ENCODE data around the gene ERCC6L2.

ERCC6L2 gene

DNA sequence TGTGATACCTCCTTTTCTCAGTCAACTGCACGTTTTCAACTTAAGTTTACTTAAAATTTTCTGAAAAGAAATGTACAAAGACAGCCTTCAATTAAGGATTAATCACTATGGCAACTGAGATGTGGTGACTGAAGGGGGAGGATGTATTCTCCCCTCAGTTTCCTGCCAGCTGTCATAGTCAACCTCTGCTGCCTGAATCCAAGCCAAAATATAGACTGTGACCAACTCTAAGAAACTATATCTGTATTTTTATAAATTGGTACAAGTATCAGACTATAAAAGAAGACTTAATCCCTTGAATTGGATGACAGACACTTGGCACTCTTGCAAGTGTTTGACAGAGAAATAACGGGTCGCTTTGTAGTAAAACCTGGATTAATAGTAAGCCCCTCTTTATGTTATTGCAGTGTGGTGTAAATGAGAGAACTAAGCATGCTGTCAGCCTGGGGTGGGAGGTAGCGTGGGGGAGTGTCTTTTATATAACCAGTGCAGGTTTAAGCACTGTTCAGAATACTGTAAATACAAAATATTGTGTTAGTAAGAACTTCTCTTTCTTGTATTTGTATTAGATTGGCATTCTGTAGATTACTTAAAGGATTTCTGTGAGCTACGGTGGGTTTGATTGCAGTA, 106.4 kb downstream of the ERCC6L2 start:
- DNase-seq: peak; percentile 12

DNA sequence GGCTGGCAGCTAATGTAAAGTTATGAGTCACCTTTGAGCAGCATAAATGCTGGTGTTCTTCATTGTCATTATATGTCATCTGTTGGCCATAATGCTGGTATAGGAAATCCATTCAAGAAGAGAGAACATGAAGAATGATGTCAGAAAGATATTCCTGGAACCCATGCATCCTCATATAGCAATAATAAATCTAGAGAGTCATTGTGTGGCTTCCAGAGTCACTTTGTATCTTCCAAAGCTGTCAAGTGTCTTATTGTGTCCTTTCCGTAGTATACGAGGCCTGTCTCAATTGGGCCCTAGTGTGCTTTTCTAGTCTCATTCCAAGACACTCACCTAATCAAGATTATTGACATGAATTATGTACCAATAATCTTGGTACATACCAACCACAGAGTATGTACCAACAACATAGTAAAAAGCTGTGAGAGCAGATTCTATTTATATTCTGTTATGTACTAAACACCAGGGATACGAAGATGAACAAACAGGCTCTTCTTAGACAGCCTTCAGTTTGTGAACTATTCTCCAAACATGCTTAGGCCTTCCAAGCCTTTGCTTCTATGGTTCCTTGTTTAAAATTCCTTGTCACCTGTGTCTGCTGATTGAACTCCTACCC, 110.1 kb downstream of the ERCC6L2 start:
- no peak for DNase-seq

DNA sequence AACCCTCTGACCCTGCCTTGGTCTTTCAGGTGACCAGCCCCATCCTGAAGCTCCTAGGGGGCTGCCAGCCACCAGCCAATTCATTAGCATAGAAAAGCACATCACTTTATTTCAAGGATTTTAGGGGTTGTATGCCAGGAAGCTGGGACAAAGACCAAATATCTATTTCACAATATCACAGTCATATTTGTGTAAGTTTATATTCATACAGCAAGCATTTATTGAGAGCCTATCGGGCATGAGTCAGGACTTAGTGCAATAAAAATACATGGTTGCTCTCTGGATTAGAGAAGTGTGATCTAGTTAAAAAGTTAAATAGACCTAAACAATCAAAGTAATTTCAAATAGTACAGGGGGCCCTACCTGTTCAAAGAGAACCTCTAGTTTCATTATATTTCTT, 113.8 kb downstream of the ERCC6L2 start:
- DNase-seq: peak; percentile 23

DNA sequence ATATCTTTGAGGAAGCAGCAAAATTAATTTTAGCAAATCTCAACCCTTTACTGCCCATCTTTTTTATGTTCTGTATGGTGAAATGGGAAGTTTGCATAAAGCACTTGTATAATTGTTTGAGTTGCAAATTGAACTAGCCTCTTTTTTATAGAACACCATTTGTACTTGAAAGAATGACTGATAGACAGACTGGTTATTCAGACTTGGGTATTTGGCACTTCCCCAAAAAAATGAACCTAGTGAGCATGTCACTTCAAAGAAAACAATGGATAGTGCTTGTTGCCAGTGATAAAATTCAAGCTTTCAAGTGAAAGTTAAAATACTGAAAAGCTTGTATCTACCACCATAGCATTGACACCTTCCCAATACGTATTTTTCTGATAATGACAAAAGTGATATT, 115.8 kb downstream of the ERCC6L2 start:
- DNase-seq: no peak

DNA sequence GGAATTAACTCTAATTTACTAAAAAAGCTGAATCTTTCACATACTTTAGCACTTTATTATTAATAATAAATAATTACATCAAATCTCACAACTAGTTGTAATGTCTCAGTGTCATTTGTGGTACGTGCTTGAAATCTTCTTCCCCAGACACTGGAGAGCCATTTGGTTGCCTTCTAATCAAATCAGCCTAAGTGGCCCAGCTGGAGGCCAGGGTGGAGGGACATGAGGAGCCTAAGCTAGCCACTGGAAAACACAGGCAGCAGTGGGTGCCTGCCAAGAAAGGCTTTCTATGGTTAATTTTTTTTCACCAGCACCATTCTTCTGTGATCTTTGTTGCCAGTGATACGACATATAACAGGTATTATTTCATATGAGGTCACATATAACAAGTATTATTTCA, 117.0 kb downstream of the ERCC6L2 start:
- DNase-seq: no peak

DNA sequence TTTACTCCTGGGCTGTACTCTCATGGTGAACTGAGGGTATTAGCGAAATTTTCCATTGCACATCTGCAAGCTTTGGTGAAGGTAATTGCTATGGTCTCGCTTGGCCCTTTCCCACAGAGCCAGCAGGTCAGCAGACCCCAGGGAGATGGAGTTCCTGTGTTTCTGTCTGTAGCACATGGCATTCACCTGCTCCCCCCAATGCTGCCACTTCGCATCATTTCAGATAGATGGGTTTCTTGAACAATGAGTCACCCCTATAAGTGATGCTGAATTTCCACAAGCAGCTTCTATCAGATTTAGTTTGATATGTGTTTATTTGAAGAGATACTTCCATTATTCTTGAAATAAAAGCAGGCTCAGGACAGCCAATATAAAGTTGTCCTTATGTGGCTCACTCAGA, 117.8 kb downstream of the ERCC6L2 start:
- DNase-seq: no peak

DNA sequence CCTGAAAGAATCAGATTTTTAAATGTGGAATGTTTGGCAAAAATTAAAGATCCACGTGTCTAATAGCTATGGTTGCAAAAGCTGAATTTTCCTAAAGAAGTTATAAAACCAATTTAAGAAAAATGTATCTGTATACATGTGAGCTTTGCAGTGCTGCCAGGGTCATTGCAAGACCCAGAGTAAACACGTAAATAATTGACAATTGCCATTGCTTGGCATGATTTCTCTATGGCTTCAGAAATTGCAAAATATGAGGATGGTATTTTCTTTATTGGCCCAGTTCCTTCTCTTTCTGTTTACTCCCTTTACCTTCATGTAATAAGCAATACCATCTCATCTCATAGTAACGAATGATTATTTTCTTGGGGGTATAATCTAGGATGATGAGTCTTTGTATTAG, 123.9 kb downstream of the ERCC6L2 start:
- DNase-seq: no peak

DNA sequence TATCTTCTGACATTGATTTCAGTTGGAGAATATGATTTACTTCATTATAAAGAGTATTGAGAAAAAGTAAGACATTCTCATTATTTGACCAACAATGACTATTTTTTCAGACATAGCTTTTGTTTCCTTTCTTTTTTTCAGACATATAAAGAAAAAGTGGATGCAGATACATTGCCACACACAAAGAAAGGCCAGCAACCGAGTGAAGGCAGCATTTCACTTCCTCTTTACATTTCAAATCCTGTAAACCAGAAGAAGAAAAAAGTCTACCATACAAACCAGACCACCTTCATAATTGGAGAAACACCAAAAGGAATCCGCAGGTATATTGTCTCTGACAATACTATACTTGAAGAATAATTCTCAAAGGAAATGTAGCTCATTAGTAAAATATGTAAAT, 128.9 kb downstream of the ERCC6L2 start:
- no peak for DNase-seq

DNA sequence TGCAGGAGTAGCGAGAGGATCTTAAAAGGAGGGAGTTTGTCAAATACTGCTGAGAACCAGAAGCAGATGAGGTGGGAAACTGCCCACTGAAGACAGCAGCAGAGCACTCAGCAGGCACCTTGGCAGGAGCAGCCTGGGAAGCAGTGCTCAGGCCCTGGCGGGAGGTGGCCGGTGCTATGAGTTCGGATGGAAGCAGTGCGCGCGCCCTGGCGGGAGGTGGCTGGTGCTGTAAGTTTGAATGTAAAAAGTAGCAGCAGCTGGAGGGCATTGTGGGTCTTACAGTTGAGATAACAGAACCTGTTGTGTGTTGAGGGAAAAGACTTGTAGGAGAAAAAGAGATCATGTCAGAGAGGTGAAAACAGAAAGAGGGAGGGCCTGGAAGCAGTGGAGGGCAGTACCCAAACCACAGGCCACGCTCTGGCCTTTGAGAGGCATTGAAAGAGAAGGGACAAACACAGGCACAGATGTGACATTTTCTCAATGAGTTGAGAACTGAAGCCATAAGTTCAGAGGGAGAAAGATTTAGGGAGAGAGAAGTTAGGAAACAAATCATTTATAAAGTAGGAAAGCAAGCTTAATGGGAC, 130.9 kb downstream of the ERCC6L2 start:
- DNase-seq: no peak

DNA sequence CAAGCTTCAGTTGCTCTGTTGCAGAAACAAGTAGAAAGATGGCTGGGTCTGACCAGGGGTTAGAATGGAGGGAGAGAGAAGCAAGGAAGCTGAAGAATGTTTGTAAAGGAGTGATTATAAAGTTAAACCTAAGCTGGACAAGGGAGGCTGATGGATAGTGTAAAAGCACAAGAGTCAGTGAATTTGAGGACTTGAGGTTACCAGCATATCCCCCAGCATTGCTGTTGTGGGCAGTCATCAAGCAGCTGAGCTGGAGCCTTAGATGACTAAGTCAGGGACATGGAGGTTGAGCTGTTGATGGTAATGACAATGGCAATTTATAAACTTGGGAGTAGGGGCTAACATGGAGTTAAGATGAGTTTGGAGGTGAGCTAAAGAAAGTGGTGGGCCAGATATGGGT, 131.5 kb downstream of the ERCC6L2 start:
- DNase-seq: peak; percentile 41

DNA sequence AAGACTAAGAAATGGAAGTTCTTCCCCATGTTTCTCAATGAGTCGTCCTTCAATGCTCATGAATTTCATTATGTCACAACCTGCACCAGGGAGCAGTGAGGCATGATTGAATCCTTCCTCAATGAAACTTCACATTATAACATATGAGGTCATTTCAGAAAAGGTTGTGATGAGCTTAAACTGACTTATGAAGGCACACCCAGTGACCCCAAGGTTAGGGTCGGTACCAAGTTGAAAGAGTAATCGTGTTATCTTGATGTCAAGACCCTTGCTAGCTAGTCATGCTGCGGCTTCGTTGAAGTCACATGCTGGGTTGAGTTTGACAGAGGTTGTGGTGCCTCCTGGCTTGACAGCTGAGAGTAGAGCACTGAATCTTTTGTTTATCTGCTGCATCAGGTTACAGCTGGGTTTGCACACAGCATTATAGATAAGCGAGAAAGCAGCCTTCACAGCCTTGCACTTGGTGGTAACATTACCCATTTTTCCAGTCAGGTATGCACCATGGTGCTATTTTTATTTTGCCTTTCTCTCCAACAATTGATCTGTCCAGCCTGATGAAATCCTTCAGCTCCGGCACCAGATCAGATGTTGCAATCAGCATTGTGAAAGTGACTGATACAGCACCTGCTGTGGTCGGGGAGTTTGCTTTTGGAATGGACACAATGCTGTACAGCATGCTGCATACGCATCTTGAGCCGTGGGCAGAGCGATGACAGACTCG, 133.2 kb downstream of the ERCC6L2 start:
- no peak for DNase-seq

DNA sequence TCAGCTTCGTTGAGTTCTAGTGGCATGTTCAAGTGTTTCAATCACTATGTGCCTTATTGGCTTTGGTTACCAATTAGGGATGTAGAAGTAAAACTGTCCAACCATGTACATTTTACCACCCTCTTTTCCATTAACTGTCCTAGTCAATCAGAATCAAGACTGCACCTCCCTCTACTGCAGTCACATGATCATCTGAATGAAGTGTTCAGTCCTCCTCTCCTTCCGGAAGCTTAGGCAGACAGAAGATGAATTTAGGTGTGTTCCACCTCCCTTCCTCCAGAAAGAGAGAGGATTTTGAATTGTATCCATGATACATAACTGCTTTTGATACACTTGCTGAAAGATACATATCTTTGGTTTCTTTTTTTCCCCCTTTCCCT, 133.7 kb downstream of the ERCC6L2 start:
- no peak for DNase-seq

DNA sequence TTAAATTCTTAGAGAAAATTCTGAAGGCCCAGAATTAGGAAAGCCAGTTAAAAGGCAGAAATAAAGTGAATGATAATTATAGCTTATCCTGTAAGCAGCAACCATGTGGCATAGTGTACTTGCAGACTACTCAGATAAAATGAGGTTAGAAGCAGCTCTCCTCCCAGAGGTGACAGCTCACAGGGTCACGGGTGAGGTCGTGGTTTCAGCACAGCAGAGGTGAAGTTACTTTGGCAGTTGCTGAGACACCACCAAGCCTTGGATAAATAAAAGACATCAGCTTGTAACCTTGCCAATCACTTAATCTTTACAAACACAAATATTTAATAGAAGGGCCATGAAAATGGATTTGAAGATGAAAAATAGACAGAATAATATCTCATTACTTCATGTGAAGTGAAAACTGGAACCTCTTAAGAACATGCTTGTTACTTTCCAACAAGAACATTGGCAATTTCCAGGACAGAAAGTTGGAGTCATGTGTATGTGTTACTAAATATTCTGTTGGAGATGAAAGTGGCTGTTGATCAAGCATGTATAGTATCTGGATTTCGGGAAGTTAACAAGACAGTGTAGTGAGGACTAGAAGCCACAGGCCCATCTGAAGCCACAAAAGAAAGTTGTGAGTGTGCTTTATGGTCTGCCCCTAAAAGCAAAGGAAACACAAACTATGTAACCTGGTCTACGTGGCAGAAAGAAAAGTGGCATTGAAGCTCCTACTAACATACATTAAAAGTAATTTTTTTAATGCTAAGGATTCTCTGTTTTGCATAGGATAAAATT, 134.4 kb downstream of the ERCC6L2 start:
- DNase-seq: no peak

DNA sequence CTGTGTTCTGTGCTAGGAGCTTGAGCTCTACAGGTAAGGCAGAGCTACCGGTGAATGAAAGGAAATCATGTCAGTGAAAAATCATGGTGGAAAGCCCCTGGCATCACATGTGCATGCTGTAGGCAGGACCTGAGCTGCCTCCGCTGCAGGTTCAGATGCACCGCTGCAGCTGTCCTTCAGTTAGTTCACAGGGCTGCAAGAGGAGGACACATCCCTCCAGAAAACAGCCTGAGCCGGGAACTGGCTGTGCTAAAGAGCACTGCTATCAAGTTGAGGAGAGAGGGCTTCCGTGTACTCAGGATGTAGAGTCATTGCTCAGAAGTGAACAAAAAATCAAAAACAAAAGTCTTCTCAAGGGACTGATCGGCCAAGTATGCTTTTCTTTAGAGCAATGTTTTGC, 138.6 kb downstream of the ERCC6L2 start:
- DNase-seq: no peak

DNA sequence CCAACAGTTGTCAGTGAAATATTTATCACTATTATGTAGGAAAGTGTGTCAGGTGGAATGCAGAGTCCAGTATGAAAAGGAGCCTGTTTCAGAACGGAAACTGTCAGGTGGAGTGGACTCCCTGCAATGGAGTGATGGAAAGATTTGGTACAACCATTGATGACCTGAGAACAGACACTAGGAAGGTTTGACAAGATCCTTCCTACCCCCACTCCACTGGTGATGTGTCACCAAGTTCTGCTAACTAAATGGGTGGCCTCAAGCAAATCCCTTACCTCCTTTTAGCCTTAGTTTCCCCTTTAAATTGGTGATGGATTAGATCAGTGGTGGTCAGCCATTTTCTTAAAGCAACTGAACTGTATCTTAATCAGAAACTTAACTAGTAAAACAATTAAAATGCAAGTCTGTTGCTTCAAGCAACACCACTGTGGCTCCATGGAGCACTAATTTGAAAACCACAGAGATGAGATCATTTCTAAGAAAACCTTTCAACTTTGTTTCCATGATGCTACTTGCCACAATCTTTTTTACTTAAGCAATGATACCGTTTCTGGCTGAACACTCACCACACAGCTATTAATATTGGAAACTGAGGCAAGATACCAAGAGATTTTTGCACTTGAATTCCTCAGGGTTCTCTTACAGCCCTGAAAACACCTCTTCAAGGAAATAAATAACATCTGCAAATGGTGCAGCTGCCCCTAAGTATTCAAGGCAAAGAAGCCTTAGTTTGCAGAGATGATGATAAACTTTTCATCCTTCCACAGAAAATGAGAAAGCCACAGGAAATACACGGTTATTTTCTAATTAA, 140.6 kb downstream of the ERCC6L2 start:
- peak; percentile 26 for DNase-seq

All from fibroblast of skin of right quadriceps (primary cell).